K562 (cell line): Measurements from ENCODE around the gene CTPS2. TPM values are rescaled to one million over a fixed set of nuclear protein-coding genes. Genes with fewer than 3 reads are reported as not detected.

ENCODE experiments used
- ARHGAP35 ChIP-seq: fragments of 450-650 bp; IDR thresholded peaks from 2 replicates; pipeline ENCODE4 v1.6.1; 2018; ENCODE audit not compliant: partially characterized antibody
- DDX20 ChIP-seq: fragments of 450-650 bp; IDR thresholded peaks from 2 replicates; pipeline ENCODE4 v1.6.1; 2016; ENCODE audit warnings: missing genetic modification characterization, low read depth, mild to moderate bottlenecking, missing compliant biosample characterization, moderate library complexity
- E2F8 ChIP-seq: fragments of 450-650 bp; IDR thresholded peaks from 2 replicates; pipeline ENCODE4 v1.7.1; 2018; ENCODE audit warnings: mild to moderate bottlenecking, low read depth; ENCODE audit not compliant: partially characterized antibody
- FOXJ2 ChIP-seq: fragments of 200-800 bp; sonication (Bioruptor generic); IDR thresholded peaks from 2 replicates; pipeline ENCODE4 v1.6.1; 2016; ENCODE audit warnings: missing genetic modification characterization, missing compliant biosample characterization
- HNRNPUL1 ChIP-seq: fragments of 200-400 bp; formaldehyde crosslinking; IDR thresholded peaks from 2 replicates; pipeline ENCODE4 v1.6.1; 2017; ENCODE audit warnings: low read length
- MED1 ChIP-seq: sonication (generic); formaldehyde crosslinking; IDR thresholded peaks from 2 replicates; pipeline ENCODE4 v1.8.1; 2023; ENCODE audit warnings: missing genetic modification reagents, borderline replicate concordance
- NFE2 ChIP-seq: IDR thresholded peaks from 2 replicates; pipeline ENCODE4 v1.6.1; 2014; ENCODE audit warnings: antibody characterized with exemption, low read depth
- POLR2B ChIP-seq: fragments of 450-650 bp; IDR thresholded peaks from 2 replicates; pipeline ENCODE4 v1.6.1; 2018; ENCODE audit warnings: low read depth; ENCODE audit not compliant: partially characterized antibody
- TFE3 ChIP-seq: fragments of 450-650 bp; formaldehyde crosslinking; IDR thresholded peaks from 2 replicates; pipeline ENCODE4 v1.4.0; 2020; ENCODE audit warnings: mild to moderate bottlenecking, mixed read lengths
- YBX1 ChIP-seq: fragments of 450-650 bp; IDR thresholded peaks from 2 replicates; pipeline ENCODE4 v1.7.1; 2016; ENCODE audit warnings: mild to moderate bottlenecking
- ZC3H11A ChIP-seq: IDR thresholded peaks from 2 replicates; pipeline ENCODE4 v1.6.1; 2012; ENCODE audit warnings: low read depth, low read length, improper control_type of control experiment
- ZNF134 ChIP-seq: fragments of 250-450 bp; sonication (Bioruptor Pico); conservative IDR thresholded peaks from 2 replicates; pipeline ENCODE4 v1.4.0; 2020
- ZNF354B ChIP-seq: fragments of 250-450 bp; sonication (Bioruptor Pico); IDR thresholded peaks from 2 replicates; pipeline ENCODE4 v1.4.0; 2020
- ZNF561 ChIP-seq: fragments of 450-650 bp; formaldehyde crosslinking; conservative IDR thresholded peaks from 2 replicates; pipeline ENCODE4 v1.4.0; 2020; ENCODE audit warnings: mild to moderate bottlenecking, moderate library complexity
- ZNF639 ChIP-seq, 2 experiments: fragments of 200-800 bp in 1 of 2; sonication (Bioruptor generic) in 1 of 2; sonication (generic) in 1 of 2; formaldehyde crosslinking in 1 of 2; IDR thresholded peaks in 1 of 2; conservative IDR thresholded peaks in 1 of 2; 2 replicates each; pipeline versions ENCODE4 v1.5.0 to v1.6.1; 2016 to 2020; ENCODE audit warnings: missing compliant biosample characterization in 1 of 2, missing genetic modification characterization in 1 of 2, missing genetic modification reagents in 1 of 2
- ZNF76 ChIP-seq: fragments of 250-450 bp; sonication (Bioruptor Pico); IDR thresholded peaks from 2 replicates; pipeline ENCODE4 v1.4.0; 2020; ENCODE audit warnings: mild to moderate bottlenecking, moderate library complexity, borderline replicate concordance
- polyA plus RNA-seq, 8 experiments: library from polyadenylated mRNA; depleted of rRNA in 4 of 8; stranded (reverse) in 5 of 8; unstranded in 3 of 8; fragments of >200 nt; fragmentation: Nextera tagmentation in 2 of 8; fragmentation: Illumina TruSeq in 1 of 8; extraction: Ambion mirVana in 2 of 8; extraction: Trizol in 1 of 8; gene quantifications; 2 replicates each; pipeline versions ENCODE4 v1.2.1 to v1.2.3, GENCODE V29; 2011 to 2014; ENCODE audit warnings: inconsistent platforms in 1 of 8, missing spikeins in 1 of 8
- total RNA-seq, 7 experiments: library from RNA; depleted of rRNA in 6 of 7; stranded (reverse); fragments of >200 nt in 6 of 7; fragmentation: Illumina TruSeq in 2 of 7; extraction: Trizol in 2 of 7; gene quantifications; 2 replicates each; pipeline versions ENCODE4 v1.2.1 to v1.2.3, GENCODE V29; 2011 to 2021; ENCODE audit warnings: low replicate concordance in 1 of 7
- TF ChIP-seq, protein P1 (sequence below): fragments of 250-450 bp; sonication (Bioruptor Pico); IDR thresholded peaks from 2 replicates; pipeline ENCODE4 v1.4.0; 2020
- TF ChIP-seq, protein P2 (sequence below): conservative IDR thresholded peaks from 2 replicates; pipeline ENCODE4 v1.6.1; 2011; ENCODE audit warnings: low read depth, mild to moderate bottlenecking, low read length; ENCODE audit not compliant: control insufficient read depth

CTPS2 gene
- total and polyA plus RNA-seq, 9 of the 15 experiments (the other 6 are each of a cell fraction or from before 2014, with no cell fraction given): 5.4 to 19.5 (median 14.1) TPM

DNA sequence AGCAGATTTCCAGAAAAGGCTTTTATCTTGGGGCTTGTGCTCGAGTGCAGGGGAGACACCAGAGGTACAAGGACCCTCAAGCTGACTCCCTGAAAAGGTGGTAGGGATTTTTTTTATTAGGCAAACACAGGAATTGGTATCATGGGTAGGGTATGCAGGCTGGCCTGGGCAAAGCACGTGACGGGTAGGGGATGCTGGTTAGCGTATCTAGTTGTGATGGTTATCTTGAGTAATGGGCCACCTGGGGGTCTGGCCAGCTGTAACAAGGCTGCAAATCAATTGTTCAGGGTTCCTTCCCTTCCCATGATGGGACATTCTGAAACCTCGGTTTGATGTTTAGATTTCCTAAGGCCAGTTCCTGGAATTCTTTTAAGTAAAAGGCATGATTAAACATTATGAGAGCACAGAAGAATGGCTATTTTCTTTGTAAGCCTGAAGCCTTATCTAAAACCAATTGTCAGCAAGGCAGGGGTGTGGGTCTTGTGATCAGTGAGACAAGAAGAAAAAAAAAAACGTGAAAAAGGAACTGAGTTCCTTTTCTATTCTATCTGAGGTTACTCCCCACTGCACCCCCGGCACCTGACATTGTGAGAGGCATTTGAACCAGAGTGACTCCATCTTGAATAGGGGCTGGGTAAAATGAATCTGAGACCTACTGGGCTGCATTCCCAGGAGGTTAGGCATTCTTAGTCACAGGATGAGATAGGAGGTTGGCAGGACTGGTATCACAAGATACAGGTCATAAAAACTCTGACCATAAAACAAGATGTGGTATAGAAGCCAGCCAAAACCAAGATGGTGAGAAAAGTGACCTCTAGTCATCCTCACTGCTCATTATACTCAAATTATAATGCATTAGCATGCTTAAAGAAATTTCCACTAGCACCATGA lies 126.7 kb downstream of the CTPS2 start (continued):
- TF ChIP-seq, protein P1, sequence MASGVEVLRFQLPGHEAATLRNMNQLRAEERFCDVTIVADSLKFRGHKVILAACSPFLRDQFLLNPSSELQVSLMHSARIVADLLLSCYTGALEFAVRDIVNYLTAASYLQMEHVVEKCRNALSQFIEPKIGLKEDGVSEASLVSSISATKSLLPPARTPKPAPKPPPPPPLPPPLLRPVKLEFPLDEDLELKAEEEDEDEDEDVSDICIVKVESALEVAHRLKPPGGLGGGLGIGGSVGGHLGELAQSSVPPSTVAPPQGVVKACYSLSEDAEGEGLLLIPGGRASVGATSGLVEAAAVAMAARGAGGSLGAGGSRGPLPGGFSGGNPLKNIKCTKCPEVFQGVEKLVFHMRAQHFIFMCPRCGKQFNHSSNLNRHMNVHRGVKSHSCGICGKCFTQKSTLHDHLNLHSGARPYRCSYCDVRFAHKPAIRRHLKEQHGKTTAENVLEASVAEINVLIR: peak; percentile 41; the same call in 1 of the 2 replicates
- TF ChIP-seq, protein P2, sequence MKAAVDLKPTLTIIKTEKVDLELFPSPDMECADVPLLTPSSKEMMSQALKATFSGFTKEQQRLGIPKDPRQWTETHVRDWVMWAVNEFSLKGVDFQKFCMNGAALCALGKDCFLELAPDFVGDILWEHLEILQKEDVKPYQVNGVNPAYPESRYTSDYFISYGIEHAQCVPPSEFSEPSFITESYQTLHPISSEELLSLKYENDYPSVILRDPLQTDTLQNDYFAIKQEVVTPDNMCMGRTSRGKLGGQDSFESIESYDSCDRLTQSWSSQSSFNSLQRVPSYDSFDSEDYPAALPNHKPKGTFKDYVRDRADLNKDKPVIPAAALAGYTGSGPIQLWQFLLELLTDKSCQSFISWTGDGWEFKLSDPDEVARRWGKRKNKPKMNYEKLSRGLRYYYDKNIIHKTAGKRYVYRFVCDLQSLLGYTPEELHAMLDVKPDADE: no peak
- TF ChIP-seq ZNF354B (peak; percentile 69; the same call in 1 of the 2 replicates), YBX1 (no peak), ZNF639 (CRISPR knock-in tag; conservative IDR thresholded peaks at IDR 0.05 in 1 of 2, IDR thresholded peaks at IDR 0.05 in 1 of 2) (peak in 1 of 2 experiments; percentile 63; a peak in 1 of 4 replicates), ZNF561 (CRISPR knock-in tag) (no peak), POLR2B (no peak), TFE3 (peak; percentile 35; the same call in 1 of the 2 replicates), E2F8 (no peak), FOXJ2 (tag) (0 out of 2 replicates have a peak, but pooled peaks have one; percentile 38), DDX20 (peak; percentile 90), HNRNPUL1 (no peak), ARHGAP35 (no peak), NFE2 (no peak), ZC3H11A (no peak), ZNF134 (CRISPR knock-in tag) (peak; percentile 61), ZNF76 (0 out of 2 replicates have a peak, but pooled peaks have one; percentile 47), MED1 (CRISPR knock-in tag) (no peak)
